ENCODE results near the gene GPSM3. TPM values are rescaled to one million over a fixed set of nuclear protein-coding genes. Genes with fewer than 3 reads are reported as not detected.

Gene GPSM3
- total RNA-seq, 5 donors from 2014 or later (not counting 1 experiment from before 2014, with no cell fraction given) = 267 to 311 (median 274) TPM

- POLR2A ChIA-PET = interaction anchor here in 1 of 2 donors (0.6 kb wide), 1 partner anchor 798 kb away, joined by 4 read pairs; no protein-coding TSS in a partner anchor
- DNase-seq (no peak), ATAC-seq (replicated peaks in 1 of 4) (no peak)
- Mint-ChIP-seq H3K27ac (no peak overlapping the region), H3K4me1 (peaks cover 66 to 75% (median 67%) of the 10 kb centered on the region in 3 donors), H3K9me3 (no peaks in the 10 kb centered on the region), H3K27me3 (no peaks in the 10 kb centered on the region), H3K4me3 (no peak overlapping the region), H3K36me3 (peaks cover 32% of the 10 kb centered on the region)
- CTCF ChIA-PET = interaction anchor here in 1 of 2 donors (0.7 kb wide), 1 partner anchor 75 kb away, joined by 3 read pairs; no protein-coding TSS in a partner anchor
- no peak overlapping the region for H3K27ac ChIP-seq (ENCODE audit: low read length)
- 100% methylated on average over 7 of the region's 10 CpGs for WGBS (ENCODE audit: insufficient coverage)
- no peaks in the 10 kb centered on the region for H3K9me3 ChIP-seq
- peaks cover 4 to 57% of the 10 kb centered on the region in 2 donors for H3K36me3 ChIP-seq (ENCODE audit: control insufficient read depth in 2 of 2, extremely low read depth in 1 of 2, insufficient read depth in 1 of 2, low read length in 1 of 2)
- H3K4me1 ChIP-seq (ENCODE audit: control insufficient read depth in 1 of 2, extremely low read depth in 1 of 2, insufficient read depth in 2 of 2, low read length in 2 of 2) = peaks cover 9 to 64% of the 10 kb centered on the region in 2 experiments
- H3K27me3 ChIP-seq (replicated peaks in 1 of 2; ENCODE audit: control insufficient read depth in 2 of 2, extremely low read depth in 1 of 2, insufficient read depth in 2 of 2, low read length in 1 of 2) = no peaks in the 10 kb centered on the region
- H3K4me3 ChIP-seq (ENCODE audit: control insufficient read depth in 1 of 2, extremely low read depth in 1 of 2, low read length in 1 of 2) = no peak overlapping the region
Observed at GRCh38 chr6:32181915-32182529, 10.4 kb downstream of the GPSM3 start.

- CTCF ChIA-PET = interaction anchor here in 1 of 2 donors (0.7 kb wide), 1 partner anchor 74 kb away, joined by 3 read pairs; no protein-coding TSS in a partner anchor
- no peaks in the 10 kb centered on the region for H3K27me3 ChIP-seq (replicated peaks in 1 of 2; ENCODE audit: control insufficient read depth in 2 of 2, extremely low read depth in 1 of 2, insufficient read depth in 2 of 2, low read length in 1 of 2)
- ATAC-seq (replicated peaks in 1 of 4) (no peak), DNase-seq (no peak)
- H3K4me3 ChIP-seq (ENCODE audit: control insufficient read depth in 1 of 2, extremely low read depth in 1 of 2, low read length in 1 of 2) = no peak overlapping the region
- peaks cover 16 to 64% of the 10 kb centered on the region in 2 experiments for H3K4me1 ChIP-seq (ENCODE audit: control insufficient read depth in 1 of 2, extremely low read depth in 1 of 2, insufficient read depth in 2 of 2, low read length in 2 of 2)
- H3K4me1 Mint-ChIP-seq = peaks cover 66 to 75% (median 67%) of the 10 kb centered on the region in 3 donors
- H3K4me3 Mint-ChIP-seq = no peak overlapping the region
- no peaks in the 10 kb centered on the region for H3K9me3 Mint-ChIP-seq
- WGBS (ENCODE audit: insufficient coverage) = 95% methylated on average over 7 of the region's 15 CpGs
- POLR2A ChIA-PET = no interaction called here
- peaks cover 4 to 49% of the 10 kb centered on the region in 2 donors for H3K36me3 ChIP-seq (ENCODE audit: control insufficient read depth in 2 of 2, extremely low read depth in 1 of 2, insufficient read depth in 1 of 2, low read length in 1 of 2)
- peaks cover 25% of the 10 kb centered on the region for H3K36me3 Mint-ChIP-seq
- no peaks in the 10 kb centered on the region for H3K27me3 Mint-ChIP-seq
- no peak overlapping the region for H3K27ac ChIP-seq (ENCODE audit: low read length)
- no peaks in the 10 kb centered on the region for H3K9me3 ChIP-seq
- H3K27ac Mint-ChIP-seq = peak overlapping the region; percentile 79 to 99
Observed at GRCh38 chr6:32181148-32181702, 11.2 kb downstream of the GPSM3 start.

- Histone ChIP-seq H3K27me3 (replicated peaks in 1 of 2; ENCODE audit: control insufficient read depth in 2 of 2, extremely low read depth in 1 of 2, insufficient read depth in 2 of 2, low read length in 1 of 2) (no peaks in the 10 kb centered on the region), H3K4me3 (ENCODE audit: control insufficient read depth in 1 of 2, extremely low read depth in 1 of 2, low read length in 1 of 2) (no peak overlapping the region), H3K4me1 (ENCODE audit: control insufficient read depth in 1 of 2, extremely low read depth in 1 of 2, insufficient read depth in 2 of 2, low read length in 2 of 2) (peaks cover 23 to 67% of the 10 kb centered on the region in 2 experiments), H3K27ac (ENCODE audit: low read length) (no peak overlapping the region), H3K9me3 (no peaks in the 10 kb centered on the region), H3K36me3 (ENCODE audit: control insufficient read depth in 2 of 2, extremely low read depth in 1 of 2, insufficient read depth in 1 of 2, low read length in 1 of 2) (peaks cover 4 to 45% of the 10 kb centered on the region in 2 donors)
- ATAC-seq (replicated peaks in 1 of 4) (no peak), DNase-seq (no peak)
- peaks cover 67 to 76% (median 69%) of the 10 kb centered on the region in 3 donors for H3K4me1 Mint-ChIP-seq
- POLR2A ChIA-PET = interaction anchor here in 1 of 2 donors (1.1 kb wide), 1 partner anchor 52 kb away, joined by 6 read pairs; the partner anchor contains the start of gene ATF6B
- no peaks in the 10 kb centered on the region for H3K9me3 Mint-ChIP-seq
- WGBS (ENCODE audit: insufficient coverage) = 88% methylated on average over 6 of the region's 10 CpGs
- H3K36me3 Mint-ChIP-seq = peaks cover 17% of the 10 kb centered on the region
- H3K27ac Mint-ChIP-seq = peak overlapping the region; percentile 96 to 99
- peak overlapping the region; percentile 92 to 98 (median 95) for H3K4me3 Mint-ChIP-seq
- CTCF ChIA-PET = interaction anchor here in 1 of 2 donors (0.6 kb wide), 1 partner anchor 1687 kb away, joined by 3 read pairs; no protein-coding TSS in a partner anchor
- H3K27me3 Mint-ChIP-seq = no peaks in the 10 kb centered on the region
Observed at GRCh38 chr6:32179766-32180405, 12.6 kb downstream of the GPSM3 start.

GRCh38 chr6:32178547-32179440 lies 13.6 kb downstream of the GPSM3 start:
- Mint-ChIP-seq H3K27ac (peak overlapping the region; percentile 96 to 99), H3K4me1 (peaks cover 72 to 80% (median 80%) of the 10 kb centered on the region in 3 donors), H3K27me3 (no peaks in the 10 kb centered on the region), H3K36me3 (peaks cover 17% of the 10 kb centered on the region), H3K9me3 (no peaks in the 10 kb centered on the region), H3K4me3 (peak overlapping the region; percentile 92 to 98 (median 95))
- 2% methylated on average over 22 of the region's 24 CpGs for WGBS (ENCODE audit: insufficient coverage)
- CTCF ChIA-PET = interaction anchor here (0.5 to 0.6 kb wide), 3 partner anchors 84 to 1686 kb away, joined by 3 read pairs; no protein-coding TSS in a partner anchor
- Histone ChIP-seq H3K27ac (ENCODE audit: low read length) (peak overlapping the region; percentile 94), H3K27me3 (replicated peaks in 1 of 2; ENCODE audit: control insufficient read depth in 2 of 2, extremely low read depth in 1 of 2, insufficient read depth in 2 of 2, low read length in 1 of 2) (no peaks in the 10 kb centered on the region), H3K9me3 (no peaks in the 10 kb centered on the region), H3K36me3 (ENCODE audit: control insufficient read depth in 2 of 2, extremely low read depth in 1 of 2, insufficient read depth in 1 of 2, low read length in 1 of 2) (peaks cover 0 to 37% of the 10 kb centered on the region in 2 donors), H3K4me1 (ENCODE audit: control insufficient read depth in 1 of 2, extremely low read depth in 1 of 2, insufficient read depth in 2 of 2, low read length in 2 of 2) (peaks cover 32 to 70% of the 10 kb centered on the region in 2 experiments), H3K4me3 (ENCODE audit: control insufficient read depth in 1 of 2, extremely low read depth in 1 of 2, low read length in 1 of 2) (peak overlapping the region; percentile 78 to 83)
- POLR2A ChIA-PET = interaction anchor here (0.6 to 1.1 kb wide), 3 partner anchors 14 to 51 kb away, joined by 4 to 6 read pairs (median 5); partner anchors contain the start of gene ATF6B (in 1 of the 2)
- DNase-seq (peak in 1 of 35 experiments; percentile 9), ATAC-seq (replicated peaks in 1 of 4) (no peak)

- Mint-ChIP-seq H3K4me1 (peaks cover 76 to 87% (median 83%) of the 10 kb centered on the region in 3 donors), H3K4me3 (peak within 1 kb of the TSS; percentile 92 to 98 (median 95)), H3K27ac (peak within 1 kb of the TSS; percentile 96 to 99), H3K9me3 (no peaks in the 10 kb centered on the region), H3K27me3 (no peaks in the 10 kb centered on the region), H3K36me3 (peaks cover 17% of the 10 kb centered on the region)
- DNase-seq (peak; percentile 81 to 99 (median 93)), ATAC-seq (replicated peaks in 1 of 4) (peak; percentile 82 to 85 (median 84))
- WGBS (ENCODE audit: insufficient coverage) = 0% methylated on average over 29 of the region's 33 CpGs
- Histone ChIP-seq H3K4me3 (ENCODE audit: control insufficient read depth in 1 of 2, extremely low read depth in 1 of 2, low read length in 1 of 2) (peak within 1 kb of the TSS; percentile 82 to 83), H3K27me3 (replicated peaks in 1 of 2; ENCODE audit: control insufficient read depth in 2 of 2, extremely low read depth in 1 of 2, insufficient read depth in 2 of 2, low read length in 1 of 2) (no peaks in the 10 kb centered on the region), H3K36me3 (ENCODE audit: control insufficient read depth in 2 of 2, extremely low read depth in 1 of 2, insufficient read depth in 1 of 2, low read length in 1 of 2) (peaks cover 0 to 30% of the 10 kb centered on the region in 2 donors), H3K9me3 (no peaks in the 10 kb centered on the region), H3K4me1 (ENCODE audit: control insufficient read depth in 1 of 2, extremely low read depth in 1 of 2, insufficient read depth in 2 of 2, low read length in 2 of 2) (peaks cover 40 to 70% of the 10 kb centered on the region in 2 experiments), H3K27ac (ENCODE audit: low read length) (peak within 1 kb of the TSS; percentile 94)
- CTCF ChIA-PET = interaction anchor here in 1 of 2 donors (0.6 to 1.4 kb wide), 4 partner anchors 15 to 1020 kb away, joined by 3 to 6 read pairs (median 3); partner anchors contain the start of genes ATF6B, GPSM3 and TCF19
- POLR2A ChIA-PET = interaction anchor here in 1 of 2 donors (1.1 kb wide), 1 partner anchor 15 kb away, joined by 3 read pairs; the partner anchor contains the start of gene GPSM3
Observed at GRCh38 chr6:32177788-32178546, 14.5 kb downstream of the GPSM3 start, which contains the start of gene RNF5. Gene RNF5 (plus strand): TSS chr6:32178405. CDS start chr6:32178512, 107 bp downstream.
